ENCODE results near the gene ZNF534. TPM values are rescaled to one million over a fixed set of nuclear protein-coding genes. Genes with fewer than 3 reads are reported as not detected.
A peak's percentile ranks its signal among the peaks of the same experiment; 100 is the strongest.
"Not testable (repeated sequence)": the region's sequence is repeated elsewhere in the genome, so short reads cannot be mapped to it uniquely, and the experiment has no call there.

ZNF534 gene
- not detected for polyA plus RNA-seq (2012; ENCODE audit: insufficient read depth, insufficient read length)

- H3K4me3 ChIP-seq (ENCODE audit: low read length) = no peak within 1 kb of the TSS
- no peak for DNase-seq (ENCODE audit: low read depth, low spot score)
Measured at GRCh38 chr19:52428937-52429336, at the start of gene ZNF534. Gene ZNF534 (plus strand): TSS chr19:52429148. CDS start chr19:52431475, 2,327 bp downstream.

DNA sequence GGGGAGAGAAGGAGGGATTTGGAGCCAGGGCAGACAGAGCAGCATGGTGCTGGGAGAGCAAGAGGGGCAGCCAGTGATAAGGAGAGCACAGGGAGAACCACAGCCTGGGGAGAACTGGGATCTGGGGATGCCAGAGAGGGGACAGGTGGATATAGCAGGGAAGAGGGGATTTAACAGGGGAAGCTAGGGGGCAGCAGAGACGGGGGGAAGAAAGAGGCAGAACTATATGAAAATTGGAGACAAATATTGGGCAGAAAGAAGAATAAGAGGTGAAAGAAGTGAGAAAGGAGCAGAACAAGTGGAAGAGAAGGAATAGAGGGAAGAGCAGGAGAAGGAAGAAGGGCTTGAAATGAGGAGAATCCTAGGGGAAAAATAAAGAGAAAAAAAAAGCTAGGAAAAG is 37.8 kb upstream of the ZNF534 start:
- no peak overlapping the region for H3K4me3 ChIP-seq (ENCODE audit: low read length)
- no peak for DNase-seq (ENCODE audit: low read depth, low spot score)

DNA sequence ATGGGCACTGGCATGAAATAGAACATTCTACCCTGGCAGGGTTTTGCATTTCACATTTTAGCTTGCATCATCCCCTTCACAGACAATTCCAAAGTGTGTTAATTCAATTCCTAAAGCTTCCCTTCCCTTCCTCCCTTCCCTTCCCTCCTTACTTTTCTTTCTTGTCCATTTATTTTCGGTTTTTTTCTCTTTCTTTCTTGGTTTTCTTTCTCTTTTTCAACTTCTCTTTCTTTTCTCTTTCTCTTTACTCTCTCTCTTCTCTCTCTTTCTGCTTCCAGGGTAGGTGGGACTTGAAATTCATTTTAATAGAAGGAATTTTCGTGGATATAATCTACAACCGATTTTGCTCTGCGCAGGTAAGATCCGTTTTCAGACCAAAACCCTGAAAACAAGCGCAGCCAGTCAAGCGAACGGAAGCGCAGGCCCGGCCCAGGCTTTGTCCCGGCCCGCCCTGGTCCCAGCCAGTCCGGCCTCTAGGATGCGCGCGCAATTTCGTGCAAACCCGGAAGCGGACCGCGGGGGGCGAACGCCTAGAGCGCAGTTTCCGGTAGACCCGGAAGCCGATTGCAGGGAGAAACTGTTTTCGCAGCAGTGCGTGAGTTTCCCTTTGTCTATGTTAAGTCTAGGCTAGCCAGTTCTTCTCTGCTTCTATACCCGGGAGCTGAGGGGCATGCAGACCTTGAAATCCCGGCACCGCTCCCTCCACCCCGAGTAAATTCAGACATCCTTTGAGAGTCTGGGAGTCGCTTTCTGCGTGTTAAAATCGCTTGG is 31.5 kb upstream of the ZNF534 start, which contains the start of gene ZNF528:
TSS of gene ZNF528 (plus strand) at position 540 of the 771 bp plus-strand sequence. CDS start 4,165 bp downstream, outside the sequence.
- no peak for DNase-seq (ENCODE audit: low read depth, low spot score)
- no peak within 1 kb of the TSS for H3K4me3 ChIP-seq (ENCODE audit: low read length)

GRCh38 chr19:52398081-52398441 is 30.9 kb upstream of the ZNF534 start:
- no peak for DNase-seq (ENCODE audit: low read depth, low spot score)

GRCh38 chr19:52410276-52410675 is 18.7 kb upstream of the ZNF534 start:
- H3K4me3 ChIP-seq (ENCODE audit: low read length) = no peak overlapping the region
- DNase-seq (ENCODE audit: low read depth, low spot score) = no peak

More at GRCh38 chr19:52398081-52398441, 30.9 kb upstream of the ZNF534 start:
- no peak overlapping the region for H3K4me3 ChIP-seq (ENCODE audit: low read length)

GRCh38 chr19:52415711-52416110 is 13.2 kb upstream of the ZNF534 start:
- DNase-seq (ENCODE audit: low read depth, low spot score) = no peak

GRCh38 chr19:52442179-52442578 is 13.2 kb downstream of the ZNF534 start:
- no peak for DNase-seq (ENCODE audit: low read depth, low spot score)
- no peak overlapping the region for H3K4me3 ChIP-seq (ENCODE audit: low read length)

More at GRCh38 chr19:52415711-52416110, 13.2 kb upstream of the ZNF534 start:
- H3K4me3 ChIP-seq (ENCODE audit: low read length) = no peak overlapping the region

- no peak overlapping the region for H3K4me3 ChIP-seq (ENCODE audit: low read length)
Measured at GRCh38 chr19:52444506-52444905, 15.6 kb downstream of the ZNF534 start.

GRCh38 chr19:52451241-52451640 is 22.3 kb downstream of the ZNF534 start:
- H3K4me3 ChIP-seq (ENCODE audit: low read length) = no peak overlapping the region
- no peak for DNase-seq (ENCODE audit: low read depth, low spot score)

More at GRCh38 chr19:52444506-52444905, 15.6 kb downstream of the ZNF534 start:
- DNase-seq (ENCODE audit: low read depth, low spot score) = no peak

- DNase-seq (ENCODE audit: low read depth, low spot score) = no peak
- H3K4me3 ChIP-seq (ENCODE audit: low read length) = no peak within 1 kb of the TSS
Measured at GRCh38 chr19:52453324-52454094, 24.6 kb downstream of the ZNF534 start, which contains the start of gene ZNF578. Gene ZNF578 (plus strand): TSS chr19:52453553. CDS start chr19:52501846, 48,293 bp downstream.

DNA sequence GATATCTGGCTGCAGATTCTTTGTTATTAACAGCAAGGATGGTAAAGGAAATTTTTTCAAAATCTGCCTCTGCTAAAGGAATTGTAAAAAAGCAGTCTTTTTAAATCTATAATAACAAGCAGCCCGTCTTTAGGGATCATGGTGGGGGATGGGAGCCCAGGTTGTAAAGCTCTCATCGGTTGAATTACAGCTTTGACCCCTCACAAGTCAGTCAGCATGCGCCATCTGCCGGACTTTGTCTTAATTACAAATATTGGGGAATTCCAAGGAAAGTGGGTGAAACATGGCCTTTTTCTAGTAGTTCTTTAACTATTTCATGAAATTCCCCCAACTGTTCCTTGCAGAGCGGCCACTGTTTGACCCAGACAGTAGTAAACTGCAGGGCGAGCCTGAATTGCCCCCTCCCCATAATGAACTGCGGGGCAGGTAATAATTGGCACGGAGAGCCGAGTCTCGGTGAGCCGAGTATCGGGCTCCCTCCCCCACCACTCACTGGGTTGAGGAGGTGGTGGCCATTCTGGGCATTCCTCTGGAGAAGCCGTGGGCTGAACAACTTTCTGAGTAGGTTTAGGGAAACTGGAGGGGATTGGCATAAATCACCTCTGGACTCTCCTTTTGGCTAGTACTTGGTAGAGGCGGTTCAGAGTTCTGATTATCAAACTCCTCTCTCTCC is 36.0 kb downstream of the ZNF534 start:
- no peak overlapping the region for H3K4me3 ChIP-seq (ENCODE audit: low read length)
- DNase-seq (ENCODE audit: low read depth, low spot score) = peak; percentile 36

GRCh38 chr19:52473655-52474350 is 44.9 kb downstream of the ZNF534 start:
- H3K4me3 ChIP-seq (ENCODE audit: low read length) = no peak overlapping the region
- no peak for DNase-seq (ENCODE audit: low read depth, low spot score)

DNA sequence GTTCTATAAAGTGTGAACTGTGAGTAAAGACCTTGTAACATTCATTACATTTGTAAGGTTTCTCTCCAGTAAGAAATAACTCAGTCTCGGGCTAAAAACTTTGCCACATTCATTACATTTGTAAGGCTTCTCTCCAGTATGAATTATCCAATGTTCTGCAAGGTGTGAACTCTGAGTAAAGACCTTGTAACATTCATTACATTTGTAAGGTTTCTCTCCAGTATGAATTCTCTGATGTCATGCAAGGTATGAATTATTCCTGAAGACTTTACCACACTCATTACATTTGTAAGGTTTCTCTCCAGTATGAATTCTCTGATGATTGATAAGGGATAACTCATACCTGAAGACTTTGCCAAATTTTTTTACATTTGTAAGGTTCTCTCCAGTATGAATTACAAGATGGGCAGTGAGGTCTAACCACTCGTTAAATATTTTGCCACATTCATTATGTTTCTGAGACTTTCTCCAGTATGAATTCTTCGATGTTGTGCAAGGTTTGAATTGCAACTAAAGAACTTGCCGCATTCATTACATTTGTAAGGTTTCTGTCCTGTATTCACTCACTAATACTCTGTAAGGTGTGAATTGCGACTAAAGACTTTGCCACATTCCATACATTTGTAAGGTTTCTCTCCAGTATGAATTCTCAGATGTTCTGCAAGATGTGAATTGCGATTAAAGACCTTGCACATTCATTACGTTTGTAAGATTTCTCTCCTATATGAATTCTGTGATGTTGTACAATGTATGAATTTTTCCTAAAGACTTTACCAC is 45.6 kb downstream of the ZNF534 start:
- no peak overlapping the region for H3K4me3 ChIP-seq (ENCODE audit: low read length)
- no peak for DNase-seq (ENCODE audit: low read depth, low spot score)

GRCh38 chr19:52484111-52484743 is 55.3 kb downstream of the ZNF534 start:
- DNase-seq (ENCODE audit: low read depth, low spot score) = not testable (repeated sequence)

GRCh38 chr19:52485064-52485463 is 56.1 kb downstream of the ZNF534 start:
- DNase-seq (ENCODE audit: low read depth, low spot score); H3K4me3 ChIP-seq (ENCODE audit: low read length): not testable (repeated sequence)

More at GRCh38 chr19:52484111-52484743, 55.3 kb downstream of the ZNF534 start:
- H3K4me3 ChIP-seq (ENCODE audit: low read length) = not testable (repeated sequence)

DNA sequence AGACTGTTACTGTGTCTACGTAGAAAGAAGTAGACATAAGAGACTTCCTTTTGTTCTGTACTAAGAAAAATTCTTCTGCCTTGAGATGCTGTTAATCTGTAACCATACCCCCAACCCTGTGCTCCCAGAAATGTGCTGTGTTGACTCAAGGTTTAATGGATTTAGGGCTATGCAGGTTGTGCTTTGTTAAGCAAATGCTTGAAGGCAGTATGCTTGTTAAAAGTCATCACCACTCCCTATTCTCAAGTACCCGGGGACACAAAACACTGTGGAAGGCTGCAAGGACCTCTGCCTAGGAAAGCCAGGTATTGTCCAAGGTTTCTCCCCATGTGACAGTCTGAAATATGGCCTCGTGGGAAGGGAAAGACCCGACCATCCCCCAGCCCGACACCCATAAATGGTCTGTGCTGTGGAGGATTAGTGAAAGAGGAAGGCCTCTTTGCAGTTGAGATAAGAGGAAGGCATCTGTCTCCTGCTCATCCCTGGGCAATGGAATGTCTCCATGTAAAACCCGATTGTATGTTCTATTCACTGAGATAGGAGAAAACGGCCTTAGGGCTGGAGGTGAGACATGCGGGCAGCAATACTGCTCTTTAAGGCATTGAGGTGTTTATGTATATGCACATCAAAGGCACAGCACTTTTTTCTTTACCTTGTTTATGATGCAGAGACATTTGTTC is 56.8 kb downstream of the ZNF534 start:
- not testable (repeated sequence) for DNase-seq (ENCODE audit: low read depth, low spot score); H3K4me3 ChIP-seq (ENCODE audit: low read length)

Data from Jurkat, Clone E6-1 (cell line).